ENCODE measurements around the gene NUP210L. TPM values are rescaled to one million over a fixed set of nuclear protein-coding genes. Genes with fewer than 3 reads are reported as not detected.
A peak's percentile ranks its signal among the peaks of the same experiment; 100 is the strongest.

Gene NUP210L
- total RNA-seq, 1 donor from 2014 or later: 0.22 TPM

DNA sequence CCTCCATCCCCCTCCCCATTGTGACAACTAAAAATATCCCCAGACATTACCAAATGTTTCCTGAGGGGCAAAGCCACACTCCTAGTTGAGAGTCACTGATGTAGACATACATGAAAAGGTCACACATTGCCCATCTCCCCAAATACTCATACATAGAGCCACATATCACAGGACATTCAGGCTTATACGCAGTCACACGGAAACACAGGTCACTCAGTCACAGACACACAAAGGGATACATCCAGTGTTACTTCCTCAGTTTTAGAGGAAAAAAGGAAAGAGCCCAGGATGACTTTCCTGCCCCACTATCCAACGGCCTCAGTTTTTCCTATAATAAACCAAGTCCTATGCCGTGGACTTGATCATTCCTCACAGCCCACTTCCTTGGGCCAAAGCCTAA is 193.5 kb downstream of the NUP210L start:
- ATAC-seq (ENCODE audit: low read depth) (no peak), DNase-seq (no peak)
- H3K4me3 Mint-ChIP-seq: peak overlapping the region; percentile 89
- ChIA-PET POLR2A (interaction anchor here (0.6 to 8.3 kb wide), 4 partner anchors 15 to 121 kb away, joined by 7 to 234 read pairs (median 166); partner anchors contain the start of genes DENND4B and JTB), CTCF (no interaction called here)
- peaks cover 65% of the 10 kb centered on the region for H3K36me3 Mint-ChIP-seq (ENCODE audit: low read depth)
- no peak for TF ChIP-seq CTCF (IDR thresholded peaks at IDR 0.05)
- no peaks in the 10 kb centered on the region for H3K27me3 Mint-ChIP-seq
- H3K4me1 Mint-ChIP-seq: peaks cover 74% of the 10 kb centered on the region
- H3K27ac Mint-ChIP-seq: peak overlapping the region; percentile 30
- H3K9me3 Mint-ChIP-seq: no peaks in the 10 kb centered on the region
- intact Hi-C loops (cut with micrococcal nuclease): no loop called here

GRCh38 chr1:153960206-153960605 is 194.7 kb downstream of the NUP210L start:
- Mint-ChIP-seq H3K27me3 (no peaks in the 10 kb centered on the region), H3K36me3 (ENCODE audit: low read depth) (peaks cover 68% of the 10 kb centered on the region), H3K9me3 (no peaks in the 10 kb centered on the region), H3K27ac (peak overlapping the region; percentile 26), H3K4me3 (no peak overlapping the region), H3K4me1 (peaks cover 73% of the 10 kb centered on the region)
- ChIA-PET CTCF (no interaction called here), POLR2A (interaction anchor here (0.6 to 8.3 kb wide), 6 partner anchors 11 to 243 kb away, joined by 3 to 234 read pairs (median 35); partner anchors contain the start of genes DENND4B, GATAD2B, JTB and RAB13)
- no peak for DNase-seq
- intact Hi-C loops (cut with micrococcal nuclease): no loop called here
- ATAC-seq (ENCODE audit: low read depth): no peak
- TF ChIP-seq CTCF (IDR thresholded peaks at IDR 0.05): no peak

DNA sequence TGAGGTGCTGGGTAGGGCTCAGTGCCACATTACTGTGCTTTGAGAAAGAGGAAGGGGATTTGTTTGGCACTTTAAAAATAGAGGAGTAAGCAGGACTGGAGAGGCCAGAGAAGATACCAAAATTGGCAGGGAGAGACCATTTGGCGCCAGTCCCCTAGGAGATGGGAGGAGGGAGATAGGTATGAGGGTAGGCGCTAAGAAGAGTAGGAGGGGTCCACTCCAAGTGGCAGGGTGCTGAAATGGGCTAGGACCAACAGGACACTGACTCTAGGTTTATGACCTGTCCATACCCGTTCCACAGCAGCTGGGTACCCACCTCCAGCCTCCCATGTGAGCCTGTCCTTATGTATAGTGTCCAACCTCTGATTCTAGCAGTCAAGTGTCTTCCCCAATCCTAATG is 195.4 kb downstream of the NUP210L start:
- ChIA-PET CTCF (no interaction called here), POLR2A (interaction anchor here (1.5 to 8.3 kb wide), 8 partner anchors 8 to 232 kb away, joined by 4 to 234 read pairs (median 35); partner anchors contain the start of genes CREB3L4, DENND4B, GATAD2B and INTS3)
- no peak for TF ChIP-seq CTCF (IDR thresholded peaks at IDR 0.05)
- H3K27ac Mint-ChIP-seq: peak overlapping the region; percentile 74
- H3K27me3 Mint-ChIP-seq: no peaks in the 10 kb centered on the region
- peaks cover 77% of the 10 kb centered on the region for H3K4me1 Mint-ChIP-seq
- no peak for DNase-seq
- peaks cover 74% of the 10 kb centered on the region for H3K36me3 Mint-ChIP-seq (ENCODE audit: low read depth)
- no peaks in the 10 kb centered on the region for H3K9me3 Mint-ChIP-seq
- intact Hi-C loops (cut with micrococcal nuclease): loop anchor here (2.0 kb wide), 1 partner anchor 313 kb away; the partner anchor contains the start of gene HAX1
- H3K4me3 Mint-ChIP-seq: no peak overlapping the region
- ATAC-seq (ENCODE audit: low read depth): no peak

DNA sequence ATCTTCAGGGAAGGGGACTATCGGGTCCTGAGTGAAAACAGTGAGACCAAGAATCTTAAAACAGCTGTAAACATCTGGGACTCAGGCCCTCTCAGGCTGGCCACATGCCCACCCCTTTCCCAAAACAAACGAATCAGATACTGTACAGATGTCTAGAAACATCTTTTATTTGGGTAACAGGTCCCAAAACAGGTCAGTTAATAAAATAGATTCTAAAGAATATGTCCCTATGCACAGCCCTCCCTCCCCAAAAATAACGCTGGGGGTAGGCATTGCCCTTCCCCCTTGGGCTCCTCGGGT is 196.0 kb downstream of the NUP210L start:
- peak overlapping the region; percentile 96 for H3K27ac Mint-ChIP-seq
- no peaks in the 10 kb centered on the region for H3K9me3 Mint-ChIP-seq
- DNase-seq: no peak
- no peak for ATAC-seq (ENCODE audit: low read depth)
- H3K27me3 Mint-ChIP-seq: no peaks in the 10 kb centered on the region
- peaks cover 78% of the 10 kb centered on the region for H3K4me1 Mint-ChIP-seq
- no peak for TF ChIP-seq CTCF (IDR thresholded peaks at IDR 0.05)
- CTCF ChIA-PET: interaction anchor here (1.0 to 2.9 kb wide), 2 partner anchors 8 to 19 kb away, joined by 4 to 14 read pairs; partner anchors contain the start of genes CREB3L4 and JTB
- intact Hi-C loops (cut with micrococcal nuclease): loop anchor here (1.0 to 2.0 kb wide), 8 partner anchors 8 to 314 kb away; partner anchors contain the start of genes CREB3L4, DENND4B, HAX1 and JTB
- peaks cover 79% of the 10 kb centered on the region for H3K36me3 Mint-ChIP-seq (ENCODE audit: low read depth)
- peak overlapping the region; percentile 96 for H3K4me3 Mint-ChIP-seq
- POLR2A ChIA-PET: interaction anchor here (0.7 to 8.3 kb wide), 14 partner anchors 8 to 325 kb away, joined by 3 to 234 read pairs (median 10); partner anchors contain the start of genes CHTOP, CREB3L4, DENND4B and GATAD2B

DNA sequence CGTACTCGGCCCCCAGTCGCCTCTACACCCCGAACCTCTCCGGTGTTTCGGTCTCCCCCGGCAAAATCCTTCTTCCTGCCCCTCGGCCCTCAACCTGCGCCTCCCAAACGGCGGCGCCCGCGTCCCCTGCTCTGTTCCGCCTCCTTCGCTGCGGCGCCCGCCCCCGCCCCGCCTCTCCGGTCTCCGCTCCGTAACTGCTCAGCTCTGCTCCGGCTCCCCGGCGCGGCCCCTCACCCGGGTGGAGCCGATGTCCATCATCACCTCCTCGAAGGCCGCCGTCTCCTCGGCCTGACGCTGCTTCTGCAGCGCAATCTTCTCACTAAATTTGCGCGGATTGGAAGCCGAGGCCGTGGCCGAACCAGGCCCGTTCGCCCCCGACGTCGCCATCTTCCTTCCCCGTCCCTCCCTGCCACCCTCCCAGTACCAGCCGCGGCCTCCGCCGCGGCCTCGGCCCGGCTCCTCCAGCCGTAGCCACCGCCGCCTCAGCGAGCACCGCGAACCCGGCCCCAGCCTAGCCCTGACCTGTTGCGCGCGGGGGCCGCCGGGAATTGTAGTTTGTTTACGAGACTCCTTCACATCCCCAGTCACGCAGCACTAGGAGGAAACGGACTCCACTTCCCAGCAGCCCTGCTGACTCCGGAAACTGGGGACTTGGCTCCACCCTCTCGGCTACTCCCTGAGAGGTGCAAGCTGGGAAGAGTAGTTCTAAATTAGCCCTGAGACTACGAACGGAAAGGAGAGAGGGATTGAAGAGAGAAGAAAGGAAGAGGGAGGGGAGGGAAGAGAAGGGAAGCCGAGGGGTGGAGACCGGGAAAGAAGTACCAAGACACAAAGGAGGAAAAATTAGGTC is 196.5 kb downstream of the NUP210L start, which contains the start of gene CRTC2:
TSS of gene CRTC2 (minus strand) at position 502 of the 850 bp plus-strand sequence. CDS start at position 387, 115 bp downstream.
- TF ChIP-seq CTCF (IDR thresholded peaks at IDR 0.05): no peak
- Mint-ChIP-seq H3K9me3 (no peaks in the 10 kb centered on the region), H3K36me3 (ENCODE audit: low read depth) (peaks cover 79% of the 10 kb centered on the region), H3K4me1 (peaks cover 77% of the 10 kb centered on the region), H3K27me3 (no peaks in the 10 kb centered on the region), H3K27ac (peak within 1 kb of the TSS; percentile 96), H3K4me3 (peak within 1 kb of the TSS; percentile 96)
- intact Hi-C loops (cut with micrococcal nuclease): loop anchor here (1.0 to 2.0 kb wide), 8 partner anchors 9 to 314 kb away; partner anchors contain the start of genes CREB3L4, DENND4B, HAX1 and JTB
- POLR2A ChIA-PET: interaction anchor here (0.6 to 8.3 kb wide), 19 partner anchors 9 to 336 kb away, joined by 3 to 234 read pairs (median 7); partner anchors contain the start of genes CHTOP, CREB3L4, DENND4B and GATAD2B
- DNase-seq (peak; percentile 92), ATAC-seq (ENCODE audit: low read depth) (peak; percentile 83)
- CTCF ChIA-PET: interaction anchor here (1.0 to 2.9 kb wide), 4 partner anchors 9 to 137 kb away, joined by 4 to 14 read pairs (median 7); partner anchors contain the start of genes CREB3L4, JTB and RAB13

All from activated B cell treated with CpG ODN at 0.5 μM for 24 hours (primary cell).